H1 (cell line): ENCODE data around the gene MYD88. TPM values are rescaled to one million over a fixed set of nuclear protein-coding genes. Genes with fewer than 3 reads are reported as not detected.
"Not testable (repeated sequence)": the region's sequence is repeated elsewhere in the genome, so short reads cannot be mapped to it uniquely, and the experiment has no call there.

Experiments
- CTCF ChIA-PET: fragments of 300-600 bp; sonication (Branson Sonifier 250); formaldehyde crosslinking; loops from one replicate; lab custom pipeline; 2021; ENCODE audit not compliant: partially characterized antibody; lab: Charles Lee
- POLR2A ChIA-PET: fragments of 300-600 bp; sonication (Branson Sonifier 250); formaldehyde crosslinking; loops from one replicate; lab custom pipeline; 2021; ENCODE audit warnings: inconsistent platforms; ENCODE audit not compliant: partially characterized antibody; lab: Charles Lee
- DNase-seq, 2 experiments: peaks; one replicate each; pipeline versions ENCODE4 v3.0.0 to v3.0.0-alpha.2; 2010 to 2022; ENCODE audit warnings: low spot score in 2 of 2, low read depth in 1 of 2, mixed read lengths in 1 of 2
- FAIRE-seq: peaks from 2 replicates; lab custom pipeline; 2011; peaks lifted over from hg19 to GRCh38; lab: Jason Lieb, UNC
- H2AFZ ChIP-seq: 2 replicates; pipeline ENCODE4 v1.8.1; 2012; ENCODE audit warnings: low read length, inconsistent platforms
- H2AK5ac ChIP-seq: 2 replicates; pipeline ENCODE4 v1.6.1; 2013; ENCODE audit warnings: low read depth, low read length
- H2BK120ac ChIP-seq: replicated peaks from 2 replicates; pipeline ENCODE3; 2013; ENCODE audit warnings: low read depth, low read length, inconsistent platforms
- H2BK12ac ChIP-seq: 2 replicates; pipeline ENCODE4 v1.6.1; 2013; ENCODE audit warnings: low read depth, low read length
- H2BK15ac ChIP-seq: 2 replicates; pipeline ENCODE4 v1.6.1; 2013; ENCODE audit warnings: low read length
- H2BK20ac ChIP-seq: 2 replicates; pipeline ENCODE4 v1.6.1; 2013; ENCODE audit warnings: low read length
- H2BK5ac ChIP-seq: 2 replicates; pipeline ENCODE4 v1.6.1; 2013; ENCODE audit warnings: low read depth, low read length
- H3K14ac ChIP-seq: 2 replicates; pipeline ENCODE4 v1.6.1; 2013; ENCODE audit warnings: inconsistent platforms; ENCODE audit not compliant: insufficient read length
- H3K18ac ChIP-seq: 2 replicates; pipeline ENCODE4 v1.6.1; 2013; ENCODE audit warnings: low read length; ENCODE audit errors: extremely low read depth
- H3K23ac ChIP-seq: 2 replicates; pipeline ENCODE4 v1.6.1; 2013; ENCODE audit warnings: inconsistent platforms; ENCODE audit not compliant: insufficient read length
- H3K23me2 ChIP-seq: 2 replicates; pipeline ENCODE4 v1.6.1; 2013; ENCODE audit warnings: low read depth, low read length
- H3K27ac ChIP-seq: 2 replicates; pipeline ENCODE4 v1.6.1; 2011; ENCODE audit warnings: low read depth, low read length, inconsistent platforms
- H3K27me3 ChIP-seq, 4 experiments: replicated peaks in 1 of 4; 1 replicate in 1 of 4; 2 replicates in 3 of 4; pipeline versions ENCODE4 v1.6.1 to v1.8.1; 2011 to 2013; ENCODE audit warnings: low read length in 3 of 4, mild to moderate bottlenecking in 3 of 4, inconsistent platforms in 2 of 4, mixed read lengths in 2 of 4, moderate library complexity in 1 of 4; ENCODE audit not compliant: control insufficient read depth in 3 of 4, insufficient read depth in 3 of 4; ENCODE audit errors: extremely low read depth in 1 of 4
- H3K36me3 ChIP-seq, 4 experiments: 2 replicates each; pipeline versions ENCODE4 v1.6.1 to v1.8.1; 2011 to 2013; ENCODE audit warnings: mild to moderate bottlenecking in 4 of 4, low read length in 3 of 4, moderate library complexity in 2 of 4, control low read depth in 1 of 4, inconsistent platforms in 1 of 4; ENCODE audit not compliant: insufficient read depth in 4 of 4, control insufficient read depth in 2 of 4
- H3K4ac ChIP-seq: replicated peaks from 2 replicates; pipeline ENCODE3; 2013; ENCODE audit warnings: low read length, low read depth, mixed read lengths, inconsistent platforms; ENCODE audit not compliant: insufficient read length
- H3K4me1 ChIP-seq, 4 experiments: replicated peaks in 1 of 4; 1 replicate in 1 of 4; 2 replicates in 3 of 4; pipeline versions ENCODE4 v1.6.1 to v1.8.1; 2011 to 2013; ENCODE audit warnings: low read length in 3 of 4, inconsistent platforms in 2 of 4, mixed read lengths in 1 of 4; ENCODE audit not compliant: insufficient read depth in 4 of 4, control insufficient read depth in 3 of 4
- H3K4me2 ChIP-seq, 2 experiments: 2 replicates each; pipeline versions ENCODE4 v1.6.1 to v1.8.1; 2011 to 2013; ENCODE audit warnings: low read depth in 2 of 2, low read length in 2 of 2, control low read depth in 1 of 2, inconsistent platforms in 1 of 2, mild to moderate bottlenecking in 1 of 2; ENCODE audit not compliant: insufficient read depth in 1 of 2
- H3K4me3 ChIP-seq, 4 experiments: fragments of 200-600, 300-600 bp in 1 of 4; sonication (generic), shearing (Covaris generic), sonication (Bioruptor Twin) in 1 of 4; 2 replicates each; pipeline versions ENCODE4 v1.5.1 to v1.8.1; 2011 to 2016; ENCODE audit warnings: low read length in 4 of 4, low read depth in 3 of 4, control low read depth in 2 of 4, inconsistent platforms in 2 of 4, mild to moderate bottlenecking in 2 of 4, mixed read lengths in 1 of 4, moderate library complexity in 1 of 4; ENCODE audit not compliant: insufficient read depth in 2 of 4; ENCODE audit errors: extremely low read depth in 1 of 4
- H3K56ac ChIP-seq: replicated peaks from 2 replicates; pipeline ENCODE3; 2013; ENCODE audit warnings: low read depth, mild to moderate bottlenecking, mixed read lengths, low read length, inconsistent platforms; ENCODE audit not compliant: insufficient read length
- H3K79me1 ChIP-seq: 2 replicates; pipeline ENCODE4 v1.6.1; 2013; ENCODE audit warnings: low read depth, low read length, control low read depth
- H3K79me2 ChIP-seq, 2 experiments: 2 replicates each; pipeline versions ENCODE4 v1.6.1 to v1.8.1; 2012 to 2013; ENCODE audit warnings: low read length in 2 of 2, mild to moderate bottlenecking in 2 of 2, inconsistent platforms in 1 of 2; ENCODE audit not compliant: insufficient read depth in 2 of 2, control insufficient read depth in 1 of 2
- H3K9ac ChIP-seq, 4 experiments: replicated peaks in 1 of 4; 1 replicate in 1 of 4; 2 replicates in 3 of 4; pipeline versions ENCODE4 v1.6.1 to v1.8.1; 2011 to 2013; ENCODE audit warnings: low read depth in 3 of 4, low read length in 3 of 4, control low read depth in 2 of 4, mild to moderate bottlenecking in 2 of 4, moderate library complexity in 2 of 4, inconsistent platforms in 1 of 4; ENCODE audit errors: extremely low read depth in 1 of 4
- H3K9me3 ChIP-seq, 2 experiments: 2 replicates each; pipeline versions ENCODE4 v1.6.1 to v1.8.1; 2012 to 2013; ENCODE audit warnings: mild to moderate bottlenecking in 2 of 2, moderate library complexity in 2 of 2, control low read depth in 1 of 2, inconsistent platforms in 1 of 2, low read depth in 1 of 2, low read length in 1 of 2, mixed read lengths in 1 of 2; ENCODE audit not compliant: insufficient read depth in 2 of 2
- H4K20me1 ChIP-seq, 2 experiments: replicated peaks in 1 of 2; 2 replicates each; pipeline versions ENCODE3 to v1.8.1; 2011 to 2013; ENCODE audit warnings: inconsistent platforms in 2 of 2, low read length in 2 of 2, mild to moderate bottlenecking in 1 of 2; ENCODE audit not compliant: insufficient read depth in 2 of 2, control insufficient read depth in 1 of 2
- H4K5ac ChIP-seq: 2 replicates; pipeline ENCODE4 v1.6.1; 2013; ENCODE audit warnings: low read length, low read depth, mixed read lengths, inconsistent platforms; ENCODE audit not compliant: insufficient read length
- H4K8ac ChIP-seq: 2 replicates; pipeline ENCODE4 v1.8.0; 2013; ENCODE audit warnings: mild to moderate bottlenecking, moderate library complexity, low read length, inconsistent platforms; ENCODE audit not compliant: insufficient read depth; ENCODE audit errors: extremely low read depth
- H4K91ac ChIP-seq: replicated peaks from 2 replicates; pipeline ENCODE3; 2013; ENCODE audit warnings: low read length, mixed read lengths, inconsistent platforms; ENCODE audit not compliant: insufficient read length
- KDM1A ChIP-seq: fragments of 200-600, 300-600 bp; sonication (generic); IDR thresholded peaks from 2 replicates; pipeline ENCODE4 v1.7.1; 2016; ENCODE audit warnings: mild to moderate bottlenecking, low read length, borderline replicate concordance
- MAFK ChIP-seq: IDR thresholded peaks from 2 replicates; pipeline ENCODE4 v1.6.1; 2012; ENCODE audit warnings: low read depth, mild to moderate bottlenecking, improper control_type of control experiment, low read length
- RFX5 ChIP-seq: IDR thresholded peaks from 2 replicates; pipeline ENCODE4 v1.6.1; 2011; ENCODE audit warnings: low read depth, low read length, improper control_type of control experiment, borderline replicate concordance
- SP1 ChIP-seq: IDR thresholded peaks from 2 replicates; pipeline ENCODE4 v1.6.1; 2011; ENCODE audit warnings: low read depth, low read length
- SP2 ChIP-seq: IDR thresholded peaks from 2 replicates; pipeline ENCODE4 v1.6.1; 2012; ENCODE audit warnings: mild to moderate bottlenecking, low read length, inconsistent platforms
- WGBS, 2 experiments: shearing (Covaris generic) in 1 of 2; methylation state at CpG; one replicate each; pipeline versions ENCODE4 v1.1.6 to v1.1.7; 2013 to 2015; ENCODE audit warnings: low lambda C conversion rate in 2 of 2, mixed read lengths in 2 of 2, inconsistent platforms in 1 of 2, low coverage in 1 of 2, missing lambda C conversion rate in 1 of 2; ENCODE audit not compliant: insufficient replicate concordance in 2 of 2, insufficient coverage in 1 of 2, insufficient read length in 1 of 2; ENCODE audit errors: extremely low coverage in 1 of 2, missing lambda C conversion rate in 1 of 2; 5-methylcytosine and 5-hydroxymethylcytosine counted together
- polyA plus RNA-seq, 7 experiments: library from polyadenylated mRNA; depleted of rRNA in 3 of 7; stranded (reverse) in 5 of 7; unstranded in 2 of 7; fragments of >200 nt in 5 of 7; fragments of 200-250 nt in 2 of 7; gene quantifications; 1 replicate in 5 of 7; 2 replicates in 1 of 7; 4 replicates in 1 of 7; pipeline versions ENCODE4 v1.2.1 to v1.2.3, GENCODE V29; 2011 to 2013; ENCODE audit warnings: missing spikeins in 2 of 7, mixed read lengths in 2 of 7
- total RNA-seq: library from RNA; stranded (reverse); fragmentation: NEBNext Ultra II Directional; extraction: Animal tissue kit (Norgen Biotek cat#: 25700); gene quantifications from 2 replicates; pipeline ENCODE4 v1.2.1, GENCODE V29; 2021
- TF ChIP-seq, protein P1 (sequence below): IDR thresholded peaks from 2 replicates; pipeline ENCODE4 v1.6.1; 2012; ENCODE audit warnings: inconsistent platforms

Gene MYD88
- total and polyA plus RNA-seq, 2 of the 8 experiments (the other 6 are each of a cell fraction or from before 2014, with no cell fraction given): 22.1 to 22.5 TPM

DNA sequence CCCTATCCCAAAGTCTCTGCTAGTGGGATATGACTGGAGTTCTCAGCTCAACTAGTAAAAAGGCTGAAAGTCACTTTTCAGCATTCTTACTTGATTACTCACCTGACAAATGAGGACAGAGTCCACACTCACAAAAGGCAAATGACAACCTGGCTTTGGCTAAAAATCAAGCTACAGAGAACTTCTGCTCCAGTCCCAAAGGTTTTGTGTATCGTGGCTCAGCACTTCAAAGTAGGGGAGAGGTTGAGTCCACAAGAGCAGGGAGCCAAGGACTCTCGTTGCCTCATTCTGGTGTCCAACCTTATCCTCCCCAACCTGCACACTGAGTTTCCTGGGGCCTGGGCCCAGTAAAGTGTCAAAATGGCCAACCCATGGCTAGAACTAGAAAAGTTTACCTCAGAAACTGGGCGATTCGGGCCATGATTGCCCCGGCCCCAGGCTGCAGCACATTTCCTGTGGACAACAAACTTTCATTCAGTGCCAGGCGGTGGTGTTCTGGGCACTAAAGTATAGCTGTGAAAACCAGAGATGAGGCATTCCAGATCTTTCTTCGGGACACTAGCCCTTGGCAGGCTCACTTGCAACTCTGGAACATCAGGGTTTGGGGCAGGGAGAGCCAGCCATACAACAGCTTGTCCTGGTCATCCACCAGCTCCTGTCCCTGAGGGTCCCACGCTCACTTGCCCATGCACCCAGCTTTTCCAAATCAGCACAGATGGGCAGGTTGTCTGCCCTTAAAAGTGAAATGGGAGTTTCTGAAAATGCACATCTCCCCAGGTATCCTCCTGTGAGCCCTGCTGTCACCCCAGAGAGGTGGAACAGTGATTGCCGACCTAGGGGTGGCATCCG is 4.7 kb upstream of the MYD88 start (continued):
- no peak for TF ChIP-seq KDM1A
- no peak for TF ChIP-seq SP2
- TF ChIP-seq RFX5: no peak
- no peak for TF ChIP-seq MAFK
- no peak for TF ChIP-seq SP1
- TF ChIP-seq, protein P1, sequence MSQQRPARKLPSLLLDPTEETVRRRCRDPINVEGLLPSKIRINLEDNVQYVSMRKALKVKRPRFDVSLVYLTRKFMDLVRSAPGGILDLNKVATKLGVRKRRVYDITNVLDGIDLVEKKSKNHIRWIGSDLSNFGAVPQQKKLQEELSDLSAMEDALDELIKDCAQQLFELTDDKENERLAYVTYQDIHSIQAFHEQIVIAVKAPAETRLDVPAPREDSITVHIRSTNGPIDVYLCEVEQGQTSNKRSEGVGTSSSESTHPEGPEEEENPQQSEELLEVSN: no peak
- TF ChIP-seq, all 59 proteins: peak for 0

DNA sequence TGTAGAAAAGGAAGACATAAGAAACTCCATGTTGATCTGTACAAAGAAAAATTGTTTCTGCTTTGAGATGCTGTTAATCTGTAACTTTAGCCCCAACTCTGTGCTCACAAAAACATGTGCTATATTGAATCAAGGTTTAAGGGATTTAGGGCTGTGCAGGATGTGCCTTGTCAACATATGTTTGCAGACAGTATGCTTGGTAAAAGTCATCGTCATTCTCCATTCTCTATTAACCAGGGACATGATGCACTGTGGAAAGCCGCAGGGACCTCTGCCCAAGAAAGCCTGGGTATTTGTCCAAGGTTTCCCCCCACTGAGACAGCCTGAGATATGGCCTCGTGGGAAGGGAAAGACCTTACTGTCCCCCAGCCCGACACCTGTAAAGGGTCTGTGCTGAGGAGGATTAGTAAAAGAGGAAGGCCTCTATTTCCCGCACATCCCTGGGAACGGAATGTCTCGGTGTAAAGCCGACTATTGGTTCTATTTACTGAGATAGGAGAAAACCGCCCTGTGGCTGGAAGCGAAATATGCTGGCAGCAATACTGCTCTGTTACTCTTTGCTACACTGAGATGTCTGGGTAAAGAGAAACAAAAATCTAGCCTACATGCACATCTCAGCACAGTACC is 3.8 kb upstream of the MYD88 start:
- Histone ChIP-seq H3K4me1 (peaks cover 5 to 18% (median 13%) of the 10 kb centered on the region in 4 experiments), H3K79me2 (peaks cover 0 to 10% of the 10 kb centered on the region in 2 experiments; a peak in 1 of 4 replicates), H3K36me3 (peaks cover 3 to 26% (median 11%) of the 10 kb centered on the region in 4 experiments), H3K23me2 (peaks cover 21% of the 10 kb centered on the region)
- CTCF ChIA-PET: interaction anchor here (2.3 to 9.6 kb wide), 2 partner anchors 16 to 527 kb away, joined by 6 to 105 read pairs; no protein-coding TSS in a partner anchor
- H2BK20ac ChIP-seq, H2BK15ac ChIP-seq, H3K9me3 ChIP-seq, H3K23ac ChIP-seq, H4K5ac ChIP-seq, H2AFZ ChIP-seq, H2BK12ac ChIP-seq, H3K4me2 ChIP-seq, H3K9ac ChIP-seq, H3K4me3 ChIP-seq, H3K79me1 ChIP-seq, FAIRE-seq, H3K18ac ChIP-seq, H2BK120ac ChIP-seq, H2BK5ac ChIP-seq, H4K8ac ChIP-seq, H3K14ac ChIP-seq, H3K27me3 ChIP-seq, DNase-seq, H3K4ac ChIP-seq, POLR2A ChIA-PET, H2AK5ac ChIP-seq, H3K56ac ChIP-seq, H4K20me1 ChIP-seq, H3K27ac ChIP-seq, H4K91ac ChIP-seq: not testable (repeated sequence)
- WGBS, 2 experiments: 97% methylated on average over 10 of the region's 10 CpGs; no CpG with 5 or more reads in 1 of the 2 experiments
